GM21515 (cell line): ENCODE data around the gene SLC26A11.
A peak's percentile ranks its signal among the peaks of the same experiment; 100 is the strongest.
"Not testable (repeated sequence)": the region's sequence is repeated elsewhere in the genome, so short reads cannot be mapped to it uniquely, and the experiment has no call there.

Experiments
- ATAC-seq: cut with Tn5 transposase; IDR thresholded peaks from one replicate; pipeline ENCODE4 v1.9.1; 2021; ENCODE audit not compliant: unreplicated experiment

The SLC26A11 gene

DNA sequence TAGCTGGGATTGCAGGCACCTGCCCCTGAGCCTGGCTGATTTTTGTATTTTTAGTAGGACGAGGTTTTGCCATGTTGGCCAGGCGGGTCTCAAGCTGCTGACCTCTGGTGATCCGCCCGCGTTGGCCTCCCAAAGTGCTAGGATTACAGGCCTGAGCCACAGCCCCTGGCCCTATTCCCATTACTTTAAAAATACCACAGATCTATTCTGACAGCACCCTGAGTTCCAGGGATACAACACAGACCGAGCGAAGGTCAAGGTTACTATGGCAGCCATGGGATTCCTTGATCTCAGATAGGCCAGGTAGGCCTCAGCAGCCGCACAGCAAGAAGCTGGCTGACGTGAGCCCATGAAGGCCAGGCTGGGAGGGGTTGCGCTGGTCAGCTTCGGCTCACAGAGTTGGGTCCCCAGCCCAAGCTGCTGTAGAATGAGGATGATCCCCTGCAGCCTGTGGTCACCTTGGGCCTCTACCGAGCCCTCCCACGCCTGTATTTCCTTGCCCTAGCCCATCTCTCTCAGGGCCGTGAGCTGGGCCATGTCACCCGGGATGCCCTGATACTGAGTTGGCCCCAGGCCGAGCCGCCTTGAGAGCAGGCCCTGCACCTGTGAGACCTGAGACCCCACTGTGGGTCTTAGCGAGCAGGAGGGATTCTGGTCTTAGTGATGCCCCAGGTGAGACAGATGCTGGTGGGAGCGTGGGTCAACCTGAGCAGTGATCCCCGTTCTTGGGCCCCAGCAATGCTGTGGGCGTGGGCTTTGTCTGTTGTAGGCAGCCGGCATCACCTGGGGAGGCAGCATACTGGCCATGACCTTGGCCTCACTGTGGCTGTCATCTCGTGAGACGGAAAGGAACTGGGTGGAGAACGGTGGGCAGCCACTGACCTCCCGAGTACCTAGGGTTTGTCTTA is 23.6 kb downstream of the SLC26A11 start:
- ATAC-seq, result no peak

DNA sequence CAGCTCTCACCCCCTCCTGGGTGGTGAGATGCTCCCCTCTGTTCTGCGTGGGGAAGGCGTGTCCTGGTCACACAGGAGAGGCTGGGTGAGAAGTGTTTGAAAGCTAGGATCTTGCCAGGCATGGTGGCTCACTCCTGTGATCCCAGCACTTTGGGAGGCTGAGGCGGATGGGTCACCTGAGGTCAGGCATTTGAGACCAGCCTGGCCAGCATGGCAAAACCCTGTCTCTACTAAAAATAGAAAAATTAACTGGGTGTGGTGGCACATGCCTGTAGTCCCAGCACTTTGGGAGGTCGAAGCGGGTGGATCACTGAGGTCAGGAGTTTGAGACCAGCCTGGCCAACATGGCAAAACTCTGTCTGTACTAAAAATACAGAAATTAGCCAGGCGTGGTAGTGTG is 24.2 kb downstream of the SLC26A11 start:
- not testable (repeated sequence) for ATAC-seq

- no peak for ATAC-seq
These were observed 24.8 kb downstream of the SLC26A11 start for GRCh38 chr17:80244871-80245509.

DNA sequence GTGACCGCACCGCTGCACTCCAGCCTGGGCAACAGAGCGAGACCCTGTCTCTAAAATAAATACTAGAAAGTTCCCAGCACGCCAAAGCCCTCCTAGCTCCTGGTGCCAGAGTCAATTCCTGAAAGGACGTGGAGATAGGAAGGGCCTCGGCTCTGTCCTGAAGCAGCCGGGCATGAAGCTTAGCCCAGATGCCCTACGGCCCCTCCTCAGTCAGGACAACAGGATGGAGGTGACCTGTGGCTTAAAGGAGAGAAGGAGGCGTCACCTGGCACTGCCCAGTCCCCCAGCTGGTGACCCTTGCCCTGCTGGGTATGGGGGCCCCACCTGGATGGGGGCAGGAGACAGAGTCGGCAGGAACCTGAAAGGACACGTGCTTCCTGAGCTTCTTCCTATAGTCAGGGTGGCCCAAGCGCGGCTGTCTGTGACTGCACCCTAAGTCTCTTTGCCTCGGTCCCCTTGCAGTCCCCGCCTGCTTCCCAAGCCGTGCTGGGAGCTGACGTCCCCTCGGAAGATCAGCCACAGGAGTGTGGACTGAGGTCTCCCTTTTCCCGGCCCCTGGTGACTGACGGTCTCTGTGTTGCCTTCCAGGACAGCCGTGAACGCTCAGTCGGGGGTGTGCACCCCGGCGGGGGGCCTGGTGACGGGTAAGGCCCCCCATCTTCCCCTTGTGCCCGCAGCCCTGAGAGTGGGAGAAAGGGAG is 25.5 kb downstream of the SLC26A11 start:
- ATAC-seq, result no peak

- ATAC-seq, result no peak
These were observed 26.0 kb downstream of the SLC26A11 start for GRCh38 chr17:80246266-80246681.

GRCh38 chr17:80246726-80247125 is 26.5 kb downstream of the SLC26A11 start:
- no peak for ATAC-seq

GRCh38 chr17:80247561-80247960 is 27.3 kb downstream of the SLC26A11 start:
- ATAC-seq, result no peak

- no peak for ATAC-seq
These were observed 28.0 kb downstream of the SLC26A11 start for GRCh38 chr17:80248001-80248893.

GRCh38 chr17:80248894-80249710 is 28.9 kb downstream of the SLC26A11 start:
- no peak for ATAC-seq

- no peak for ATAC-seq
These were observed 31.7 kb downstream of the SLC26A11 start for GRCh38 chr17:80251966-80252365.

DNA sequence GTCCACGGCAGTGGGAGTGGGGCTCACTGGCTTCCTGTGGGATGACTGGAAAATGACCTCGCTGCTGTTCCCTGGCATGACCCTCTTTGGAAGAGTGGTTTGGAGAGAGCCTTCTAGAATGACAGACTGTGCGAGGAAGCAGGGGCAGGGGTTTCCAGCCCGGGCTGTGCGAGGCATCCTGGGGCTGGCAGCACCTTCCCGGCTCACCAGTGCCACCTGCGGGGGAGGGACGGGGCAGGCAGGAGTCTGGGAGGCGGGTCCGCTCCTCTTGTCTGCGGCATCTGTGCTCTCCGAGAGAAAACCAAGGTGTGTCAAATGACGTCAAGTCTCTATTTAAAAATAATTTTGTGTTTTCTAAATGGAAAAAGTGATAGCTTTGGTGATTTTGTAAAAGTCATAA is 32.6 kb downstream of the SLC26A11 start:
- no peak for ATAC-seq

DNA sequence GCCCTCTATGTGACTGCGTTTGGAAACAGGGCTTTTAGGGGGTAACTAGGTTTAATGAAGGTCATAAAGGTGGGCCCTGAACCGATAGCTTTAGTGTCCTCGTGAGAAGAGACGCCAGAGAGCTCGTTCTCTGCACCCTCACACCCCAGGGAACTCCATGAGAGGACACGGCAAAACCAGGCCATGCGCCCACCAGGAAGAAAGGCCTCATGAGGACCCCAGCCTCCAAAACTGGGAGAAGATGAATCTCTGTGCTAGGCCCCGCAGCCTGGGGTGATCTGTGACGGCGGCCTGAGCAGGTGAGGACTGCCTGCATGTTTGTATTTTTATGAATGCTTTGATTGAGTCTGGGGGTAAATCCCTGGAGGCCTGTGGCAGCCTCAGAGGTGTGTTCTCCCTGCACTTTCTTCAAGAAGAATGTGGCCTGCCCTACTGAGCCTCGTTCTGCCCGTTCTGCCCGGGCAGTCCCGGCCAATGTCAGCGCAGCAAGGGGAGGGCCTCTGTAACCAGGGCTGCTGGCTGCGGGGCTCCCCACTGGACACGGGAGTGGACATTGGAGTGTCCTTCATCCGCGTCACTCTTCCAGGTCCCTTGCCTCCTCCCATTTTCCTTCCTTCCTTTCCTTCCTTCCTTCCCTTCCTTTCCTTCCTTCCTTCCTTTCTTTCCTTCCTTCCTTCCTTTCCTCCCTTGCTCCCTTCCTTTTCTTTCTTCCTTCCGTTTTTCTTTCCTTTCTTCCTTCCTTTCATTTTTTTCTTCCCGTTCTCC is 33.6 kb downstream of the SLC26A11 start:
- ATAC-seq, result no peak

- ATAC-seq, result no peak
These were observed 34.4 kb downstream of the SLC26A11 start for GRCh38 chr17:80254396-80255251.

DNA sequence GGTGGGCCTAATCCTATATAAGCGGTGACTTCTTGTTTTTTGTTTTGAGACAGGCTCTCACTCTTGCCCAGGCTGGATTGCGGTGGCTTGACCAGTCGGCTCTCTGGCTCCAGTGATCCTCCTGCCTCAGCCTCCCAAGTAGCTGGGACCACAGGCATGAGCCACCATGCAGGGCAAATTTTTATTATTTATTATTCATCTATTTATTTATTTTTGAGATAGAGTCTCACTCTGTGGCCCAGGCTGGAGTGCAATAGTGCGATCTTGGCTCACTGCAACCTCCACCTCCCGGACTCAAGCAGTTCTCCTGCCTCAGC is 35.8 kb downstream of the SLC26A11 start:
- ATAC-seq, result no peak

- no peak for ATAC-seq
These were observed 37.5 kb downstream of the SLC26A11 start for GRCh38 chr17:80257716-80258213.

DNA sequence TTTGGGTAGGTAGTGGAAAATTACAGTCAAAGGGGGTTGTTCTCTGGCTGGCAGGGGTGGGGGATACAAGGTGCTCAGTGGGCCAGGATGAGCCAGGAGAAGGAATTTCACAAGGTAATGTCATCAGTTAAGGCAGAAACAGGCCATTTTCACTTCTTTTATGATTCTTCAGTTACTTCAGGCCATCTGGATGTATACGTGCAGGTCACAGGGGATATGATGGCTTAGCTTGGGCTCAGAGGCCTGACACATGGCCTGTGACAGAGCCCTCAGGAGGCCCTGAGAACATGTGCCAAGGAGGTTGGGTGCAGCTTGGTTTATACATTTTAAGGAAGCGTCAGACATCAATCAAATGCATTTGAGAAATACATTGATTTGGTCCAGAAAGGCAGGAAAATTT is 38.1 kb downstream of the SLC26A11 start:
- ATAC-seq, result not testable (repeated sequence)

GRCh38 chr17:80259457-80260068 is 39.3 kb downstream of the SLC26A11 start:
- ATAC-seq, result no peak

DNA sequence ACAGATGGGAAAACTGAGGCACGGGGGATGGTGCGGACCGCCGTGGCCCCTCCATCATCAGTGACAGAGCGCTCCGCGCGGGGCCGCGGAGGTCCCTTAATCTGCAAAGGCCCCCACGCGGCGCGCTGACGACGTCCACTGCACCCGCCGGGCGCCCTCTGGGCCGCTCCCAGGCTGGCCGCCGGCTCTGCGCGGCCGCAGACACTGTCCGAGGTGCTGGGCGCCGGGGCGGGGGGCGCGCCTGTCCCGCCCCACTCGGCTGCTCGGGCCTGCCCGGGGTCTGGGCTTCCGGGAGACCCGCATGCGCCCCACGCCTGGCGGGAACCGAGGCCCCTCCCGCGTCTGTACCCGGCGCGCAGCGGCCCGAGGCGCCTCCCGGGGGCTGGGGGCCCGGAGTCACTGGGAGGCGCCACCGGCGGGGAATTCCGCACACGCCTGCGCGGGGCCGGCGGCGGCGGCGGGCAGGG is 39.9 kb downstream of the SLC26A11 start:
- peak; percentile 31 for ATAC-seq
